GM18511 (cell line): Measurements from ENCODE around the gene SNX14.

Experiments used
- ATAC-seq: cut with Tn5 transposase; IDR thresholded peaks from one replicate; pipeline ENCODE4 v1.9.1; 2021; ENCODE audit warnings: mild to moderate bottlenecking, moderate library complexity; ENCODE audit not compliant: unreplicated experiment

Gene SNX14

GRCh38 chr6:85506441-85507093 is 87.1 kb downstream of the SNX14 start:
- ATAC-seq, result no peak

GRCh38 chr6:85498596-85499258 is 94.9 kb downstream of the SNX14 start:
- ATAC-seq, result no peak

GRCh38 chr6:85496856-85497255 is 96.8 kb downstream of the SNX14 start:
- ATAC-seq, result no peak

- no peak for ATAC-seq
Observed at GRCh38 chr6:85496009-85496579, 97.6 kb downstream of the SNX14 start.

- no peak for ATAC-seq
Observed at GRCh38 chr6:85494547-85495536, 98.8 kb downstream of the SNX14 start.

GRCh38 chr6:85493389-85493788 is 100.3 kb downstream of the SNX14 start:
- ATAC-seq, result no peak

- ATAC-seq, result no peak
Observed at GRCh38 chr6:85490516-85491248, 103.0 kb downstream of the SNX14 start.

GRCh38 chr6:85484948-85485347 is 108.7 kb downstream of the SNX14 start:
- ATAC-seq, result no peak

GRCh38 chr6:85483846-85484245 is 109.8 kb downstream of the SNX14 start:
- no peak for ATAC-seq

GRCh38 chr6:85482905-85483700 is 110.6 kb downstream of the SNX14 start:
- ATAC-seq, result peak; percentile 89

- ATAC-seq, result no peak
Observed at GRCh38 chr6:85482206-85482904, 111.3 kb downstream of the SNX14 start.

GRCh38 chr6:85479208-85479607 is 114.5 kb downstream of the SNX14 start:
- ATAC-seq, result no peak

- no peak for ATAC-seq
Observed at GRCh38 chr6:85476532-85476931, 117.1 kb downstream of the SNX14 start.

GRCh38 chr6:85473748-85474147 is 119.9 kb downstream of the SNX14 start:
- no peak for ATAC-seq

GRCh38 chr6:85472744-85473143 is 120.9 kb downstream of the SNX14 start:
- ATAC-seq, result no peak

GRCh38 chr6:85470023-85470410 is 123.6 kb downstream of the SNX14 start:
- no peak for ATAC-seq

GRCh38 chr6:85469276-85470022 is 124.2 kb downstream of the SNX14 start:
- no peak for ATAC-seq

GRCh38 chr6:85468326-85468725 is 125.3 kb downstream of the SNX14 start:
- ATAC-seq, result no peak
